B cell (primary cell): ENCODE measurements around the gene BTF3.

Experiments
- CTCF ChIP-seq: fragments of 200-600 bp; IDR thresholded peaks from one replicate; pipeline ENCODE4 v1.8.0; 2022; ENCODE audit warnings: antibody characterized with exemption, mild to moderate bottlenecking
- EZH2 ChIP-seq: IDR thresholded peaks from 2 replicates; pipeline ENCODE4 v1.6.1; 2012; ENCODE audit warnings: borderline replicate concordance, low read depth, mild to moderate bottlenecking, moderate library complexity, low read length; ENCODE audit not compliant: insufficient read depth, poor library complexity, severe bottlenecking

- TF ChIP-seq CTCF: no peak
- TF ChIP-seq EZH2: no peak
Measured at GRCh38 chr5:73464016-73464745, 34.1 kb upstream of the BTF3 start.
